Activated T-cell treated with anti-CD3 and anti-CD28 coated beads for 1 hour (primary cell): Measurements from ENCODE around the gene FLNB.
A peak's percentile ranks its signal among the peaks of the same experiment; 100 is the strongest.
"Not testable (repeated sequence)": the region's sequence is repeated elsewhere in the genome, so short reads cannot be mapped to it uniquely, and the experiment has no call there.

Source experiments
- DNase-seq: peaks from one replicate; pipeline ENCODE4 v3.0.0-alpha.2; 2020; ENCODE audit warnings: low read depth

Gene FLNB

DNA sequence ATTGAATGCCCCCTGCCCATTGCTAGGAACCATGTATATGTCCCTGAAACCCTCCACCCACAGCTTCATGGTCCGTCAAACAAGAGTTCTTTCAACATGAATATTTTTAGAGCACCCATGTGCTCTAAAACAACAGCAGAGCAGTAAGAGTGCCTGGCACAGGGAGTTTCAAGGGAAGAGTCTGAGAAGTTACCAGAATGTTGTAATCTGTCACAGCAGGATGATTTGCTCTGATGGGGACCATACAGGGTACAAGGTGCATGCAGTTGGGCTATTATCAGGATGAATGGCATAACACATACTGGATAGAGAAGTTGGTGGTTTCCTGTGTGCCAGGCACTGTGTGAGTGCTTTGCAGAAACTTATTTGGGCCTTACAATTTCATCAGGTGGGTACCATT, 27.8 kb upstream of the FLNB start:
- DNase-seq = no peak

DNA sequence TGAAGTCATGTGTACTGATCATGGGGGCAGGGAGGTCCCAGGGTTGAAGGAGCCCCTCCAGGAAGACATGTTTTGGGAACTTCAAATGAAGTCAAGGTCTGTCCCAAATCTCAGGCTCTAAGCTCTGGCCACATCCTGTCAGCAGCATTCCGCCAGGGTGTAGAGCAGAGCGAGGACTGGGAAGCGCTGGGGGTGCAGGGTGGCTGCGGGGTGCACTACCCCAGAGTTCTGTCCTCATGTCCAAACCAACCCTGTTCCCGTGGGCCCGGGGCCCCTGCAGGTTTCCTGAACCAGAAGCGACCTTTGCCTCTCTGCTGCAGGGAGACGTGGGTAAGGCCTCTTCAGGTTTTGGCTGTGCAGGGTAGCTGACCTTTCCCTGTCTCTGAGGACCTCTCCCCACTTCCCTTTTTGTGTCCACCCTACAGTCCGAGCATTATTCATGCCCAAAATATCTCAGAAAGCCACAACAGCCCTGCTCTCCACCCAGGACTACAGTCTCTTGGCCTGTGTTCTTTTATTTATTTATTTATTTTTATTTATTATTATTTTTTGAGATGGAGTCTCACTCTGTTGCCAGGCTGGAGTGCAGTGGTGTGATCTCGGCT, 26.6 kb upstream of the FLNB start:
- DNase-seq = no peak

DNA sequence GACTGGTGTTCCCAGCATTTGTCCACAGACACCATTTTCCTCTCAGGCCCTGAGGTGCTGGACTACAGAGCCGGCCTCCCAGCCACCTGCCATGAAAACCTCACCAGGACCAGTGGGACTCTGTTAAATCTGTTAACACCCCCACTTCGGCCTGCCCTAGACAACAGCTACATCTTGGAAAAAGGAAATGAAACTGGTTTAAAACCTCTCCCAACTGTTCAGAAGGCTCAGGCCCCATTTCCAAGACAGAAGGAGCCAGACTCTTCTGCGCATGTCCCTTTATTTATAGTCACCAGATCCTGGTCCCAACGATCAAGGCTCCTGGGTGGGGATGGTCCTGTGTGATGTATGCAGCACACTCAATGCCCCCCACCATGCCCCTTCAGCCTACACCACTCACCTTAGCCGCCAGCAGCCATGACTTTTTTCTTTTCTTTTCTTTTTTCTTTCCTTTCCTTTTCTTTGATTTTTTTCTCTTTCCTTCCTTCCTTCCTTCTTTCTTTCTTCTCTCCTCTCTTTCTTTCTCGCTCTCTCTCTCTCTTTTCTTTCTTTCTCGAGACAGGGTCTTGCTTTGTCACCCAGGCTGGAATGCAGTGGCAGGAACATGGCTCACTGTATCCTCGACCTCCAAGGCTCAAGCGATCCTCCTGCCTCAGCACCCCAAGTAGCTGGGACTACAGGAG, 25.5 kb upstream of the FLNB start:
- DNase-seq = no peak

DNA sequence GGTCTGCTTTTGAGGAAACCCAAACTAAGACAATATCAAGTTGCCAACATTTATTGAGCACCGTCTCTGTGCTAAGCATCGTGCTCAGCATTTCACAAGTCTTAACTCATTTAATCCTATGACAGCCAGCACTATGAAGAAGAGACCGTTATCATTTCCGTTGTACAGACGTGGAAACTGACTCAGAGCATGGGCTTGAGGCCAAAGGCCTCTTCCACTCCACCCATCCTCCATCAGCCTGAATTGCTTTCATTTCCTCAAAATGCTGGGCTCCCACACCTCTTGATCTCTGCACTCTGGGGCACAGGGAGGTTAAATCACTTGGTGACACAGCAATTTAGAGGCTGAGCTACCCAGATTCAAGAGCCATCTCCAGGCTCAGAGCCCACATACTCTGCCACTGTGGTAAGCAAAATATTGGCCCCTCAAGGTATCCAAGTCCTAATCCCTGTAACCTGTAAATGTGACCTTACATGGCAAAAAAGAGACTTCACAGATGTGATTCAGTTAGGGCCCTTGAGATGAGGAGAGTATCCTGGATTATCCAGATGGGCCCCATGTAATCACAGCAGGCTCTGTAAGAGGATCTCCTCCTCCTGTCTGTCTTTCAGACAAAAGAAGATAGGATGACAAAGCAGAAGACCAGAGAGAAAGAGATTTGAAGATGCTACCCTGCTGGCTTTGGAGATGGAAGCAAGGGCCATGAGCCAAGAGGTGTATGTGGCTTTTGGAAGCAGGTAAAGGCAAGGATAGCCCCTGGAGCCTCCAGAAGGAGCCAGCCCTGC, 24.3 kb upstream of the FLNB start:
- peak; percentile 11 for DNase-seq

DNA sequence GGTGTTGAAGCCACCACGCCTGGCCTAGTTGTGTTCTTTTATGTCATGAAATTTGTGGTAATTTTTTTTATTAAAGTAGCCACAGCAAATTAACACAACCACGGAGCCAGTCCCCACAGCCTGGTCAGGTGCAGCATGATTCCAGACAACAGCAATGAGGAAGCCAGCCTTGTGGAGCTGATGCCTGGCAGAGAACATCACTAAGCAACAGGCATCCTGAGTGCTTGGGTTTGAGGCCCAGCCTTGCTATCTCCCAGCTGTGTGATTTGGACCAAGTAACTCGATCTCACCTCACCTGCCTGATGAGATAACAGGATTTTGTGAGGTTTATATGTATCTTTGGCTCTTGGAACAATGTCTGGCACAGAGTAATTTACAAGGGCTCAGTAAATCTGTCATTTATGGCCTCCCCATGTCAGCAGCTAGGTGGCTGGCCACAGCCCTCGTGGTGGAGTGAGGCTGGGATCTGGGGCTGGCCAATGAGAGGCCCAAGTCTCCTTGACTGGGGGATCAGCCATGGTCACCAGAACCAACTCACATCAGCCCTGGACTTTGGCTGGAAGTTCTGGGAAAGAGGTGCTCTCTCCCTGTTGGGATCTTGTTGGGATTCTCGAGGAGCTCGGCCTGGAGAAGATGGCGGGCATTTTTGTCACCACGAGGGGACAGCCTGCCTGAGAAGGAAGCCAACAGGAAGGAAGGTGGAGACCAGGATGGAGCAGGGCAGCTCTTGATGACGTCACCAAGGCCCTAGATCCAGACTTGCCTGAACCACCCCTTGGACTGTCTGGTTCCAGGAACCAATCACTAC, 22.8 kb upstream of the FLNB start:
- no peak for DNase-seq

DNA sequence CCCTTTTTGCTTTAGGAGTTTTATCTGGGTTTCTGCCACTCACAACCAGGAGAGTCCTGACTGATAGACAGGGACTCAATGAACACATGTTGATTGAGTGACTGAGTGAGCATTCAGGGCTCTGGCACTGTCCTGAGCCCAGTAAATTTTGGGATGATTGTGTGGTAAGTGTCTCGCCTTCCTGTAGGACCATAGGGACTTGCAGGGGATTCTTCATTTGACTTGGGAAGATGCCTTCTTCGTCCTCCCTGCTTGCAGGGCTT, 22.3 kb upstream of the FLNB start:
- no peak for DNase-seq

DNA sequence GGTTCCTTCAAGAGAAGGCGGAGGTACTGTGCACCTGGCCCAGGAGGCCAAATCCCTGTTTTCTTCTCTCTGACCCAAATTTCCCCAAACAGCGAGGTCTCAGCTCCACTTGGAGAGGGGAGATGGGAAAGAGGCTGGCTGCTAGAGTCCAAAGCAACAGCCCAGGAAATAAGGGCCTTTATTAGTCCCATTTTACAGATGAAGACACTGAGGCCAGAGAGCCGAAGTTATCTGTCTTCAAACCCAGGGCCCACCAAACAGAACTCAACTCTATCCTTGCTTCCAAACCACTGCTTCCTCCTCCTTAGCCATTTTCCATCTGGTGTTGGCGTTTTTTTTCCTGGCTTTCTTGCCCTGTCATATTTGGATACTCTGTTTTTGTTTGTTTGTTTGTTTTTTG, 22.0 kb upstream of the FLNB start:
- DNase-seq = no peak

DNA sequence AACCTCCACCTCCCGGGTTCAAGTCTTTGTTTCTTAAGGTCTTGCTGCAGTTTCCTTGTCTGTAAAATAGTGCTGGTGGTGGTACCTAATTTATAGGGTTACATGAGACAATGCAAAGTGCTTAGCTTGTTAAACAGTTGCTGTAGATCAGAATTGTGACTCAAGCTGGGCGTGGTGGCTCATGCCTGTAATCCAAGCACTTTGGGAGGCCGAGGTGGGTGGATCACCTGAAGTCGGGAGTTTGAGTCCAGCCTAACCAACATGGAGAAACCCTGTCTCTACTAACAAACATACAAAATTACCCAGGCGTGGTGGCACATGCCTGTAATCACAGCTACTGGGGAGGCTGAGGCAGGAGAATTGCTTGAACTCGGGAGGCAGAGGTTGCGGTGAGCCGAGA, 19.0 kb upstream of the FLNB start:
- DNase-seq = not testable (repeated sequence)

DNA sequence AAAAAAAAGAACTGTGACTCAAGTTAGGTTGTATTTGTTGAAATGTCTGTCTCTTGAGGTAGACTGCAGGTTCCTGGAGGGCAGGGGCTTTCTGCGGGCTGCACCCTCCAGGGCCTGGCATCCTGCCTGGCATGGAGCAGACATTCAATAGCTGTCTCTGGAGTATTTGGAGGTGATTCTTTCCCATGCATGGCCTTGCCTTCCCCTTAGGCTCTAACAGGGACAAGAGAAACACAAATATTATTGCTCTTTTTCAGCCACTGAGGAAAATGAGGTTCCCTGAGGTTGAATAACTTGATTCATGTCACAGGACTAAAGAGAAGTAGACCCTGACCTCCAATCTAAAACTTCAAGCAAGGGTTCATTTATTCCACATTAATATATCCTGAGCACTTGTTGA, 18.6 kb upstream of the FLNB start:
- DNase-seq = no peak

DNA sequence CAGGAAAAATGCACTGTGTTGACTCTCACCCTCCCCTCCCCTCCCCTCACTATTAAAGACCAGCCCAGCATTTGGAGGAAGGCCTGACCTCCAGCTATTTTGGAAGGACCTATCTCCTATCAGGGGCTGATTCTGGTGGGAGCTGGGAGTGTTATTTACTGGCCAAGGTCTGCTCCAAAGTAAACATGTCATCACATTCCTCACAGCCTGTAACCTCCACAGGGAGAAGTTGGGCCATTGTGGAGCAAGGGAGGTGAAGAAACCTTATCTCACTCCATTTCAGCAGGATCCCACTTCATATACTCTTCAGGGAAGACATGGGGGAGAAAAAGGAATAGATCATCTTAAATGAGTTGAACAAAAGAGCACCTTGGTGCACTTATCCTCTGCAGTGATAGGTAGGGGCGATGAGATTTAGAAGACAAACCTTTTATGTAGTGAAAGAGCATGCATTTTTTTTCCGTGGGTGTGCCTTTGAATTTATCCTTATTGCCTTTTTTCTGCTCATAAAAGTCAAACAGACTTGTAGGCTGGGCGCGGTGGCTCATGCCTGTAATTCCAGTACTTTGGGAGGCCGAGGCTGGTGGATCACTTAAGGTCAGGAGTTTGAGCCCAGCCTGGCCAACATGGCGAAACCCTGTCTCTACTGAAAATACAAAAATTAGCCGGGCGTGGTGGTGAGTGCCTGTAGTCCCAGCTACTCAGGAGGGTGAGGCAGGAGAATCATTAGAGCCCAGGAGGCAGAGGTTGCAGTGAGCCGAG, 15.6 kb upstream of the FLNB start:
- DNase-seq = no peak

DNA sequence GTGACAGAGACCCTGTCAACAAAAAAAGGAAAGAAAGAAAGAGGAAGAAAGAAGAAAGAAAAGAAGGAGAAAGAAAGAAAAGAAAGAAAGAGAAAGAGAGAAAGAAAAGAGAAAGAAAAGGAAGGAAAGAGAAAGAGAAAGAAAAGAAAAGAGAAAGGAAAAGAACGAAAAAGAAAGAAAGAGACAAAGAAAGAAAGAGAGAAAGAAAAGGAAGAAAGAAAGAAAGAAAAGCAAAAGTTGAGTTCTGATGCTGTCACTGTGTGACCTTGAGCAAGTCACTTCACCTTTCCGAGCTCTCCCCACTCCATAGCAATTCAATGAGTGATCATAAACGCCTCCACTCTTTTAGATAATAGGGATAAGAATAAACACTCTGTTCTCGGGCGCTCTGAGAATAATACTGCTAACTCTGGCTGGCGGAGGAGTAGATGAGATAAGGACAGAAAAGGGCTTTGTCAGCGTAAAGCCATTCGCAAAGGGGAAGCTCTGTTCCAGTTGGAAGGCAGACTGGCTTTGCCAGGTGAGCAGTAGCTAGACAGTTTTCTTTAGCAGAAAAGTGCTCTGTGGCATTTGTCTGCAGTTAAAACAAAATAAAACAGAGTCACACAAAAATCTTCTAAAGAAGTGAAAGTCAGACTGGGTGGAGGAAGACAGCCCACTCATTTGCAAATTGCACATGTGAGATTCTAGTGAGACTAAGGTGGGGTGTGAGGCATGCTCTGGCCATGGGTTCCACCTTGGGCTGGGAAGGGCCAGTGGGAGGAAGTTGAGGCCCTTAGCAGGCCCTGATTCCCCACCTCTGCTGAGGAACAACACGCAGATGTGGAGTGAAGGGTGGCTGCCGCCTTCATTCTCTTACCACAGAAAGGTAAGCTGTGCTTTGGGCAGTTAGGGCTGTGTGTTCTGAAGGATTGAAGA, 9.6 kb upstream of the FLNB start:
- DNase-seq = no peak

DNA sequence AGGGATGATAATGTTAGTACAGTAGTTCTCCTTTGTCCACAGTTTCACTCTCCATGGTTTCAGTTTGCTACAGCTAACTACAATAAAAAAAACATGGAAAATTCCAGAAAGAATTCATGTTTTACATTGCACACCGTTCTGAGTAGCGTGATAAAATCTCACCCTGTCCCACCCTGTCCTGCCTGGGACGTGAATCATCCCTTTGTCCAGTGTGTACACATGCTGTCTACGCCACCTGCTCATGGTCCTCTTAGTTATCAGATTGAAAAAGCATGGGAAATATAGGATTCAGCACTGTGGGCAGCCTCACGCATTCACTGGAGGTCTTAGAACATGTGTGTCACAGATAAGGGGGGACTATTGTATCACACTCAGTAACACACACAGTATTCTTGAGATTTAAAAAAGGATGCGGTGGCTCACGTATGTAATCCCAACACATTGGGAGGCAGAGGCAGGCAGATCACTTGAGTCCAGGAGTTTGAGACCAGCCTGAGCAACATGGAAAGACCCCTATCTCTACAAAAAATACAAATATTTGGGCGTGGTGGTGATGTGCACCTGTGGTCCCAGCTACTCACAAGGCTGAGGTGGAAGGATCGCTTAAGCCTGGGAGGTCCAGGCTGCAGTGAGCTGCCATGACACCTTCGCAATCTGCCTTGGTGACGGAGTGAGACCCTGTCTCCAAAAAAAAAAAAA, 8.7 kb upstream of the FLNB start:
- no peak for DNase-seq

DNA sequence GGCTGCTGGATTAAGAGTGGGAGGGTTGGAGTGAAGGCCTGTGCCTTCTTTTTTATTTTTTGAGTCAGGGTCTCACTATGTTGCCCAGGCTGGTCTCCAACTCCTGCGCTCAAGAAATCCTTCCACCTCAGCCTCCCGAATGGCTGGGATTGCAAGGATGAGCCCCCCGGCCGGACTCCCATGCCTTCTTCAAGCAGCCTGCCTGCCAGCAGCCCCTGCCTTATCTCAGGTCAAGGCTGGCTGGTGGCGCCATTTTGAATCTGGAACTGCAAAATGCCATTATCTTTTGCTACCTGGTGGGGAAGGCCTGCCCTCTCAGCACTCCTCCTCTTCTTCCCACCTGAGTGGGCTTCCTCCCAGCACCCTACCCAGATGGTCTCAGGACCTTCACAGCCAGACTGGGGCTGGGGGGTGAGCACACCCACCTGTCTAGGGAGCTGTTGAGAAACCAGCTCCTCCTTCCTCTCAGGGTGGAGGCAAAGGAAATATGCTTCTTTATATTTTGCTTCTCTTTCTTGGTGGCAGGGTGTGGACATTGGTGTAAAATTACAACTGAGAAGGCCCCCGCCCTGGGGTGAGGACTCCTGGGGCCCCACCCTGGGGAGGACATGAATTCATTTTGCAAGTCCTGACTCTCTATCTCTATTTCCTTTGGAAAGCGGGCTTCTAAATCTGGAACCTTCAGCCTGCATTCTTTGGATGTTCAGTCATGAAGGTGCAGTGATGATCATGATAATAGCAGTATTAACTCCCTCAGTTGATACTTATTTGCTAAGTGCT, 7.7 kb upstream of the FLNB start:
- no peak for DNase-seq

DNA sequence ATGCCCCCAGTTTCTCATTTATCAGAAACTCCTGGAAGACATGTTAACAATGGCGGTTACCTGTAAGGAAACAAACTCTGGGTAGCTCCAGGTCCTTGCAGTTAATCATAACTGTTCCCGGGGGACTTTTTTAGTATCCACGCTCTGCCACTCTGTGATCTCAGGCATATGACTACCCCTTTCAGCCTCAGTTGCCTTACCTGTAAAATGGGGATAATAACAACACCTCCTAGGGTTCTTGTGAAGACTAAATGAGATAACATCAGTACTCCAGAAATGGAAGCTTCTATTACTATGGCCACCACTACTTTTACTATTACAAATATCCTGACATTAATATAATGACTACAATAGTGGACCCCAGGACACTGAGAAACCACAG, 7.1 kb upstream of the FLNB start:
- DNase-seq = no peak

DNA sequence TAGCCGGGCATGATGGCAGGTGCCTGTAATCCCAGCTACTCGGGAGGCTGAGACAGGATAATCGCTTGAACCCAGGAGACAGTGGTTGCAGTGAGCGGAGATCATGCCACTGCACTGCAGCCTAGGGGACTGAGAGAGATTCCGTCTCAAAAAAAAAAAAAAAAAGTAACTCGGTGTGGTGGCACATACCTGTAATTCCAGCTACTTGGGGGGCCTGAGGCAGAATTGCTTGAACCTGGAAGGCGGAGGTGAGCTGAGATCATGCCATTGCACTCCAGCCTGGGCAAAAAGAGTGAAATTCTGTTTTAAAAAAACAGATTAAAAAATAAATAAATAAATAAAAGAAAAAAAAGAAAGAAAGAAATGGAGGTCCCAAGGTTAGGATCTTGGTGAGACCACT, 6.2 kb upstream of the FLNB start:
- no peak for DNase-seq

DNA sequence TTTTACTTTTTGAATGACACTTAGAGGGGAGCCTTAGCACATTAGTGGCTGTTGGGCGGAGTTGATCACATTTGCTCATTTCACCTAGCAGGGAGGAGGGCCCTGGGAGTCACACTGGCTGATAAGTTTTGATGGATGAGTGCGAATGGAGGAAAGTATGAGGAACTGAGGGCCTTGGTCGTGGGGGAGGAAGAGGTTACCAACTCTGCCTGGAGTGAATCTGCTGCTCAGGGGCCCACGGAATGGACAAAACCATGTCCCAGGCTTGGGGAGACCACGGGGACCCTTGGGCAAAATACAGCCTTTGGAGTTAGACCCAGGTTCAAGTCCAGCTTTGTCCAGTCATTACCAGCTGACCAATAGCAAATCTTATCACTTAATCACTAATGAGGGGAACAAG, 5.1 kb upstream of the FLNB start:
- no peak for DNase-seq

DNA sequence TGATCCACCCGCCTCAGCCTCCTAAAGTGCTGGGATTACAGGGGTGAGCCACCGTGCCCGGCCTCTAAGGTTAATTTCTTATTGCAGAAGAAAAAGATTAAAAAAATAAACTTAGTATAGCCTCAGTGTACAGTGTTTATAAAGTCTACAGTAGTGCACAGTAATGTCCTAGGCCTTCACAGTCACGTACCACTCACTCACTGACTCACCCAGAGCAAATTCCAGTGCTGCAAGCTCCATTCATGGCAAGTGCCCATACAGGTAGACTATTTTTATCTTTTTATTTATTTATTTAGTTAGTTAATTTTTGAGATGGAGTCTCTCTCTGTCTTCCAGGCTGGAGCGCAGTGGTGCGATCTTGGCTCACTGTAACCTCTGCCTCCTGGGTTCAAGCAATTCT, 3.2 kb upstream of the FLNB start:
- no peak for DNase-seq

DNA sequence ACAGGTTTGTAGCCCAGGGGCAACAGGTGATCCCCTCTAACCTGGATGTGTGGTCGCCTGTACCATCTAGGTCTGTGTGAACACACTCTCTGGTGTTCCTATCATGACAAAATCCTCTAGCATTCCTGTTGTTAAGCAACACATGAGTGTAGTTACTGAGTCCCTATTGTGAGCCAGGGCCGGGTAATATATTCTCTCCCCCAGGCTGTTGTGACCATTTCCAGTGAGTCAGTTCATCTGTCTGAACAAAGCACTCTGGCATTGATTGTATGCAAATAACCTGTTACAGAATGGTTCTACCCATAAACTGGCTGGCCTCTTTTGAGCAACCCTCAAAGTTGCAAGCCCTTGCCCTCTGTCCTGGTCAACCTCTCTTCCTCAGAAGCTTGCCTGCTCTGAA, 2.6 kb upstream of the FLNB start:
- no peak for DNase-seq

DNA sequence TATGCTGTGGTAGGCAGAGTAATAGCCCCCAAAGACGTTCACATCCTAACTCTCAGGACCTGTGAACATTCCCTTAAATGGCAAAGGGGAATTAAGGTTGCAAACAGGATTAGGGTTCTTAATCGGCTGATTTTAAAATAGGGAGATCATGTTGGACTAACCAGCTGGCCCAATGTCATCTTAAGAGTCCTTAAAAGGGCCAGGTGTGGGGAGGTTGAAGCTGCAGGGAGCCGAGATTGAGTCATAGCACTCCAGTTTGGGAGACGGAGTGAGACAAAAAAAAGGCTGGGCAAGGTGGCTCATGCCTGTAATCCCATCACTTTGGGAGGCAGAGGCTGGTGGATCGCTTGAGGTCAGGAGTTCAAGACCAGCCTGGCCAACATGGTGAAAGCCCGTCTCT, 1.6 kb upstream of the FLNB start:
- no peak for DNase-seq
